Liver (tissue), 3 donors: ENCODE data around the gene CABS1.

Experiments
- ATF3 ChIP-seq: IDR thresholded peaks from 2 replicates; pipeline ENCODE4 v1.6.1; 2016; ENCODE audit warnings: antibody characterized with exemption
- CTCF ChIP-seq: fragments of 150-350 bp; IDR thresholded peaks from 2 replicates; pipeline ENCODE4 v1.5.1; 2017; ENCODE audit warnings: improper control_type of control experiment, low read depth, low read length; ENCODE audit not compliant: missing input control
- FOXA1 ChIP-seq: IDR thresholded peaks from 2 replicates; pipeline ENCODE4 v1.6.1; 2016; ENCODE audit warnings: antibody characterized with exemption
- FOXA2 ChIP-seq: IDR thresholded peaks from 2 replicates; pipeline ENCODE4 v1.6.1; 2016; ENCODE audit warnings: antibody characterized with exemption
- GABPA ChIP-seq, 2 donors: IDR thresholded peaks in 1 of 2; conservative IDR thresholded peaks in 1 of 2; 2 replicates each; pipeline ENCODE4 v1.6.1; 2016; ENCODE audit warnings: antibody characterized with exemption in 2 of 2, mild to moderate bottlenecking in 1 of 2, moderate library complexity in 1 of 2
- HNF4A ChIP-seq, 2 donors: conservative IDR thresholded peaks; 2 replicates each; pipeline ENCODE4 v1.6.1; 2016; ENCODE audit warnings: antibody characterized with exemption in 2 of 2, mild to moderate bottlenecking in 2 of 2
- JUND ChIP-seq, 2 donors: IDR thresholded peaks; 2 replicates each; pipeline ENCODE4 v1.6.1; 2016; ENCODE audit warnings: antibody characterized with exemption in 2 of 2
- MAX ChIP-seq: IDR thresholded peaks from 2 replicates; pipeline ENCODE4 v1.6.1; 2016; ENCODE audit warnings: antibody characterized with exemption
- REST ChIP-seq: IDR thresholded peaks from 2 replicates; pipeline ENCODE4 v1.6.1; 2016; ENCODE audit warnings: antibody characterized with exemption, mild to moderate bottlenecking
- SP1 ChIP-seq: IDR thresholded peaks from 2 replicates; pipeline ENCODE4 v1.6.1; 2018; ENCODE audit warnings: antibody characterized with exemption, mild to moderate bottlenecking
- TAF1 ChIP-seq: conservative IDR thresholded peaks from 2 replicates; pipeline ENCODE4 v1.6.1; 2016; ENCODE audit warnings: antibody characterized with exemption, mild to moderate bottlenecking
- YY1 ChIP-seq: IDR thresholded peaks from 2 replicates; pipeline ENCODE4 v1.6.1; 2016; ENCODE audit warnings: antibody characterized with exemption, mild to moderate bottlenecking
- donor health status: healthy.
- donor health status: healthy.

- TF ChIP-seq CTCF = no peak
- TF ChIP-seq JUND (IDR thresholded peaks at IDR 0.05) = no peak
- no peak for TF ChIP-seq MAX
- TF ChIP-seq HNF4A (conservative IDR thresholded peaks at IDR 0.05) = no peak
- TF ChIP-seq REST = no peak
- TF ChIP-seq YY1 = no peak
- no peak for TF ChIP-seq FOXA1
- no peak for TF ChIP-seq SP1
- TF ChIP-seq GABPA (IDR thresholded peaks at IDR 0.05 in 1 of 2, conservative IDR thresholded peaks at IDR 0.05 in 1 of 2) = no peak
- TF ChIP-seq FOXA2 = no peak
- no peak for TF ChIP-seq TAF1
- TF ChIP-seq ATF3 = no peak
Measured at GRCh38 chr4:70334681-70335080, at the start of gene CABS1.
